Activated CD4-positive, alpha-beta T cell treated with anti-CD3 and anti-CD28 coated beads, Interleukin-2, amount 10 ng/mL, durations not matched to agents 24 days and 14 days (primary cell): ENCODE results near the gene VAV2. TPM values are rescaled to one million over a fixed set of nuclear protein-coding genes. Genes with fewer than 3 reads are reported as not detected.
"Not testable (repeated sequence)": the region's sequence is repeated elsewhere in the genome, so short reads cannot be mapped to it uniquely, and the experiment has no call there.

Source experiments
- DNase-seq: peaks from one replicate; pipeline ENCODE4 v3.0.0; 2022
- H3K27ac Mint-ChIP-seq: one replicate; pipeline ENCODE4 v1.8.0; 2022; ENCODE audit warnings: mild to moderate bottlenecking, mixed read lengths
- H3K27me3 Mint-ChIP-seq: one replicate; pipeline ENCODE4 v1.8.0; 2022; ENCODE audit warnings: mixed read lengths
- H3K36me3 Mint-ChIP-seq: one replicate; pipeline ENCODE4 v1.8.0; 2022; ENCODE audit warnings: low read depth, mild to moderate bottlenecking, mixed read lengths
- H3K4me1 Mint-ChIP-seq: one replicate; pipeline ENCODE4 v1.8.0; 2021; ENCODE audit warnings: mixed read lengths
- H3K4me3 Mint-ChIP-seq: one replicate; pipeline ENCODE4 v1.8.0; 2022; ENCODE audit warnings: mild to moderate bottlenecking, moderate library complexity, mixed read lengths
- H3K9me3 Mint-ChIP-seq: one replicate; pipeline ENCODE4 v1.8.0; 2021; ENCODE audit warnings: mixed read lengths
- intact Hi-C: fragments of 100-400 bp; cut with micrococcal nuclease; formaldehyde crosslinking; loops from one replicate; pipeline ENCODE4 v1.15.1; 2023
- total RNA-seq: library from RNA; stranded (reverse); gene quantifications from 2 replicates; pipeline ENCODE4 v1.2.3, GENCODE V29; 2022

The VAV2 gene
- total RNA-seq, 1 donor from 2014 or later: 9.0 TPM

GRCh38 chr9:133768859-133769510 is 223.1 kb downstream of the VAV2 start:
- H3K27me3 Mint-ChIP-seq: no peaks in the 10 kb centered on the region
- DNase-seq: no peak
- no peaks in the 10 kb centered on the region for H3K36me3 Mint-ChIP-seq
- intact Hi-C loops: no loop called here
- no peak overlapping the region for H3K27ac Mint-ChIP-seq
- H3K4me3 Mint-ChIP-seq: no peak overlapping the region
- peaks cover 6% of the 10 kb centered on the region for H3K9me3 Mint-ChIP-seq
- H3K4me1 Mint-ChIP-seq: no peaks in the 10 kb centered on the region

GRCh38 chr9:133768371-133768858 is 223.7 kb downstream of the VAV2 start:
- Mint-ChIP-seq H3K4me1 (no peaks in the 10 kb centered on the region), H3K9me3 (peaks cover 6% of the 10 kb centered on the region), H3K27me3 (no peaks in the 10 kb centered on the region), H3K4me3 (no peak overlapping the region), H3K36me3 (no peaks in the 10 kb centered on the region), H3K27ac (no peak overlapping the region)
- no peak for DNase-seq
- intact Hi-C loops: no loop called here

- no peaks in the 10 kb centered on the region for H3K27me3 Mint-ChIP-seq
- no peak overlapping the region for H3K27ac Mint-ChIP-seq
- no peaks in the 10 kb centered on the region for H3K36me3 Mint-ChIP-seq
- no peak for DNase-seq
- H3K4me1 Mint-ChIP-seq: no peaks in the 10 kb centered on the region
- H3K9me3 Mint-ChIP-seq: peaks cover 6% of the 10 kb centered on the region
- H3K4me3 Mint-ChIP-seq: no peak overlapping the region
- intact Hi-C loops: no loop called here
Measured at GRCh38 chr9:133767625-133768024, 224.5 kb downstream of the VAV2 start.

GRCh38 chr9:133767008-133767407 is 225.1 kb downstream of the VAV2 start:
- Mint-ChIP-seq H3K27ac (no peak overlapping the region), H3K4me1 (no peaks in the 10 kb centered on the region), H3K27me3 (no peaks in the 10 kb centered on the region), H3K9me3 (peaks cover 6% of the 10 kb centered on the region), H3K4me3 (no peak overlapping the region), H3K36me3 (no peaks in the 10 kb centered on the region)
- intact Hi-C loops: no loop called here
- DNase-seq: no peak

GRCh38 chr9:133766234-133766633 is 225.9 kb downstream of the VAV2 start:
- H3K27me3 Mint-ChIP-seq, intact Hi-C loops, H3K4me3 Mint-ChIP-seq, H3K9me3 Mint-ChIP-seq, H3K4me1 Mint-ChIP-seq, DNase-seq, H3K36me3 Mint-ChIP-seq, H3K27ac Mint-ChIP-seq: not testable (repeated sequence)

GRCh38 chr9:133763272-133764183 is 228.6 kb downstream of the VAV2 start:
- no peaks in the 10 kb centered on the region for H3K4me1 Mint-ChIP-seq
- H3K27me3 Mint-ChIP-seq: no peaks in the 10 kb centered on the region
- no peak overlapping the region for H3K27ac Mint-ChIP-seq
- DNase-seq: no peak
- H3K36me3 Mint-ChIP-seq: no peaks in the 10 kb centered on the region
- no peak overlapping the region for H3K4me3 Mint-ChIP-seq
- H3K9me3 Mint-ChIP-seq: peaks cover 6% of the 10 kb centered on the region
- intact Hi-C loops: no loop called here

- no peak overlapping the region for H3K27ac Mint-ChIP-seq
- peaks cover 6% of the 10 kb centered on the region for H3K9me3 Mint-ChIP-seq
- no peaks in the 10 kb centered on the region for H3K36me3 Mint-ChIP-seq
- DNase-seq: no peak
- H3K4me1 Mint-ChIP-seq: no peaks in the 10 kb centered on the region
- no peaks in the 10 kb centered on the region for H3K27me3 Mint-ChIP-seq
- intact Hi-C loops: no loop called here
- H3K4me3 Mint-ChIP-seq: no peak overlapping the region
Measured at GRCh38 chr9:133762488-133763271, 229.4 kb downstream of the VAV2 start.

GRCh38 chr9:133761641-133762248 is 230.4 kb downstream of the VAV2 start:
- intact Hi-C loops: no loop called here
- Mint-ChIP-seq H3K4me1 (no peaks in the 10 kb centered on the region), H3K9me3 (peaks cover 5% of the 10 kb centered on the region)

GRCh38 chr9:133760713-133761290 is 231.3 kb downstream of the VAV2 start:
- Mint-ChIP-seq H3K4me1 (no peaks in the 10 kb centered on the region), H3K36me3 (no peaks in the 10 kb centered on the region), H3K27me3 (no peaks in the 10 kb centered on the region), H3K9me3 (peaks cover 4% of the 10 kb centered on the region), H3K27ac (no peak overlapping the region), H3K4me3 (no peak overlapping the region)
- intact Hi-C loops: no loop called here
- no peak for DNase-seq

More at GRCh38 chr9:133761641-133762248, 230.4 kb downstream of the VAV2 start:
- H3K36me3 Mint-ChIP-seq: no peaks in the 10 kb centered on the region
- DNase-seq: no peak
- no peaks in the 10 kb centered on the region for H3K27me3 Mint-ChIP-seq
- H3K27ac Mint-ChIP-seq: no peak overlapping the region
- H3K4me3 Mint-ChIP-seq: no peak overlapping the region

GRCh38 chr9:133759946-133760345 is 232.2 kb downstream of the VAV2 start:
- H3K27me3 Mint-ChIP-seq: no peaks in the 10 kb centered on the region
- H3K9me3 Mint-ChIP-seq: no peaks in the 10 kb centered on the region
- H3K4me3 Mint-ChIP-seq: no peak overlapping the region
- intact Hi-C loops: no loop called here
- no peak overlapping the region for H3K27ac Mint-ChIP-seq
- DNase-seq: no peak
- no peaks in the 10 kb centered on the region for H3K4me1 Mint-ChIP-seq
- H3K36me3 Mint-ChIP-seq: no peaks in the 10 kb centered on the region

- Mint-ChIP-seq H3K27ac (no peak overlapping the region), H3K36me3 (no peaks in the 10 kb centered on the region), H3K4me1 (no peaks in the 10 kb centered on the region), H3K9me3 (no peaks in the 10 kb centered on the region), H3K27me3 (no peaks in the 10 kb centered on the region), H3K4me3 (no peak overlapping the region)
- intact Hi-C loops: no loop called here
- DNase-seq: no peak
Measured at GRCh38 chr9:133759146-133759900, 232.8 kb downstream of the VAV2 start.

- Mint-ChIP-seq H3K4me3 (no peak overlapping the region), H3K4me1 (no peaks in the 10 kb centered on the region), H3K36me3 (no peaks in the 10 kb centered on the region), H3K27ac (no peak overlapping the region), H3K27me3 (peaks cover 3% of the 10 kb centered on the region), H3K9me3 (no peaks in the 10 kb centered on the region)
- DNase-seq: no peak
- intact Hi-C loops: no loop called here
Measured at GRCh38 chr9:133758228-133758627, 233.9 kb downstream of the VAV2 start.
